GM19239 (cell line): ENCODE results near the gene FYN.
"Not testable (repeated sequence)": the region's sequence is repeated elsewhere in the genome, so short reads cannot be mapped to it uniquely, and the experiment has no call there.

Source experiments
- DNase-seq: peaks from one replicate; pipeline ENCODE4 v3.0.0; 2011; ENCODE audit warnings: low spot score; ENCODE audit not compliant: insufficient read length
- FAIRE-seq: peaks from 2 replicates; lab custom pipeline; 2011; peaks lifted over from hg19 to GRCh38; lab: Jason Lieb, UNC

Gene FYN

DNA sequence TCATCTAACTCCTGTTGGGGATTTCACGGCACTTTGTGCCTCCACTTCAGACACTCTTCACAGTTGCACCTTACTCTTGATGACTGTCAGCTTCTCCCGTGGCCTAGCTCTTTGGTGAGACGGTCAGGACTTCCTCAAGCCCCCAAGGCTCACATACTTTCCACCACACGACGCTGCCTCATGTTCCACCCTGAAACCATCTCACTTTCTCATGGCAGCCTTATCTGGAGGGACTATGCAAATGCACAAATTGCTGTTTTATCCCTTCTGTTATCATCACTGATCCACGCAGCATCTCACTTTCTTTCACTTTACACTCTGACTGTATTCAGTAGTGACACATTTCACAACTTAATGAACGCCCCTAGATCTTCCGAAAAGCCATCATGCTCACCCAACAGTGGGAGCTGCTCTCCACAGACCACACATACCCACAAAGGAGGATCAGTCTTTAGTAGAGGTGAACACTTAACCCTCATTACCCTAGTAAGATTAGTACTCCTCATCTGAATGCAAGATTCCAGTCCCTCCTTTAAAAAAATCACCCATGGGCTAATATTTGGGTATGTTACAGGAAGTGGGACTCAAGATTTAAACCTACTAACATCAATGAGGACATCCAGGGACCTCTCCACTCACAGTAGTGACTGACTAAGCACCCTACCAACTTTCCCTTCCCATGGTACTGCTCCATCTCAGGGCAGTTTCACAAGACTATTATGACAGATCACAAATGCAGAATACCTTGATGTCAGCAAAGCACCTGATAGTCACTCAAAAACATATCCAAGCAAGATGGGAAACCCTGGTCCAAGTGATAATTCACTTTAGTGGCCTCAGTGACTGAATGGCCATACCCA lies 35.4 kb downstream of the FYN start:
- FAIRE-seq (peak; percentile 37), DNase-seq (no peak)

DNA sequence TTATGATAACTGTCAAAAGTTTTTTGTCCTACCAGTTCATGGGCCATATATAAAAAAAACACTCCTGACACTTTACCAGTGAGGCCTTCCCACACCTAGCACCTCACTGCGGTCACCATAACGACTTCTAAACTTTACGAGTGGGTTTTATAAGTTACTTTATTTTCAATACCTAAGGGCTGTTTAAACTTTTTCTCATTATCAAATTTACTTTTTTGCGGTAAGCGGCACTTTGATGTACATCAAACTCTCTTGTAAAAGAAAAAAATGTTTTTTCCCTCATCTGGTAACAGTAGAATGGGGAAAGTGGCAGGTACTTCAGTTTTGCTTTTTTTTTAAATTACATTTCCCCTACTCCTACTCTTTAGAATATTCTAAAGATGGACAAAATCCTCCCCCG lies 36.2 kb downstream of the FYN start:
- no peak for FAIRE-seq
- DNase-seq, result no peak

DNA sequence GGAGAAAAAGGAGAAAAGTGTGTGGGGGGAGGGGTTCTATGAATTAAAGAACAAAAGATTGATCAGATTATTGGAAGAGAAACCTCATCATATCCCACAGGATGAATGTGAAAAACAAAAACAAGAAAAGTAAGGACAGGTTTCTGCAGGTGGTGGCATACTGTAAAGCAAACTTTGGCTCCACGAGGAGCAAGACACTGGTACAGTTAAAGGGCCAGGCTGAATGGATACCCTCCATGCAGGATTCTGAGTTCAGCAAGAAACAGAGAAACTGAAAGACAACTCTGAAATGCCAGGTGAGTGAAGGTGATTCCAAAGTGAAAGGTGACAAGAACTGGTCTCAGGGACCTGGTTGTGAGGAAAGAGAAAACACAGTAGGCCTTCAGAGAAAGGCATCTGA lies 37.4 kb downstream of the FYN start:
- DNase-seq, result no peak
- no peak for FAIRE-seq

DNA sequence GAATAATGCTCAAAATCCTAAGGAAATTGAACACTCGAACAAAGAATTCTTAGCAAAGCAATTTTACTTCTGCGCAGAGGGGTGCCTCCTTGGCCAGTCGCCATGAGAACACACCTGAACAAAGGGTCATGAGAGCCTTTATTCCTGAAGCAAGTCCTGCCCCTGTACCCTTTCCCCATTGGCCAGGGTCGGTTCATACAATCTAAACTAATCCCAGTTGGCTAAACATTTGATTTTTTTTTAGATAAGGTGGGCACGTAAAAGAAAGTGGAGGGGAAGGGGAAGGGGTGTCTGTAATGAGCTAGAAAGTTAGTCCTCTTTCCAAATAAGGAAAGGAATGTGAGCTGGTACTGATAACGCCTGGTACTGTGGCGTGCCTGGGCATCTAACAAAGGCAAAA lies 37.9 kb downstream of the FYN start:
- FAIRE-seq, DNase-seq: not testable (repeated sequence)

DNA sequence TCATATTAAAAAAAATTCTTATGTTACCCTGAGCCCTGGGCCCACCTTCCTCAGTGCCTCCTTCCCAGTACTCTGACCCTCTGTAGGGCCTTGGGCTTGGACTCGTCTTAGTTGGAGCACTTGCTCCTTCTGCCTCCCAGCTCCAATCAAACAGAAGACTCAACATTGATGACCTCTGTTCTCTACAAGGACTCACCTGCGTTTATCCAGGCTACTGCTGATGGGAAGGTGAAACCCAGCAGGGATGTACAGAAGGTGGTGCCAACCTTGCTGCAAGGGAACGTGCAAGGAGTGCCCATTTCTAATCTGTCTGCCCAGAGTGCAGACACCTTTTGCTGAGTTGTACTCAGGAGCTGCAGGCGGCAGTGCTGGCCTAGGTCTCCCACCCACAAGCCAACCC lies 38.9 kb downstream of the FYN start:
- no peak for DNase-seq
- no peak for FAIRE-seq

DNA sequence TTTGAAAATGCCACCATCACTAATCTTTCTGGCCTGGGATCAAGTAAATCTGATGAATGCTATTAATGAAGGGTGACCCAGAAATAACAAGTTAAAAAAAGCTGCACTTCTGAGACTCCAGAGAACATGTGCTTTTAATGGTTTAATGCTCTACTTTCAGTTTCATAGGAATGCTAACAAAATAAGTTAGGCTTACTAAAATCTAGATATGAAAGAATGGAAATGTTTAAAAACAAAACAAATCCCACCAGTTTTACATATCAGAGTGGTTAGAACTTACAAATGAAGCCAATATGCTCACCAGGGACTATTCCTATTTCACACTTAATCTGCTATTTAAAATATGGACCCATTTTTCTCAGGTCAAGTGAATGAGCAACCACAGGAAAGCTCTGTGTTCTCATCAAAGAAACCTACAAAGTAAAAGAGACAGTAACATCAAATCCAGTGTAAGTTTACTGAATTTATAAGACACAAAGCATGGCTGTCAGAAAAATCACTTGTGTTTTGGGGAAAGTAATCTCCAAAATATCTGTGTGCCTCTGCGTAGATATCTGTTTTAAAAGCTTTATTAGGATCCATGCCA lies 40.3 kb downstream of the FYN start:
- DNase-seq, result no peak
- FAIRE-seq, result no peak

DNA sequence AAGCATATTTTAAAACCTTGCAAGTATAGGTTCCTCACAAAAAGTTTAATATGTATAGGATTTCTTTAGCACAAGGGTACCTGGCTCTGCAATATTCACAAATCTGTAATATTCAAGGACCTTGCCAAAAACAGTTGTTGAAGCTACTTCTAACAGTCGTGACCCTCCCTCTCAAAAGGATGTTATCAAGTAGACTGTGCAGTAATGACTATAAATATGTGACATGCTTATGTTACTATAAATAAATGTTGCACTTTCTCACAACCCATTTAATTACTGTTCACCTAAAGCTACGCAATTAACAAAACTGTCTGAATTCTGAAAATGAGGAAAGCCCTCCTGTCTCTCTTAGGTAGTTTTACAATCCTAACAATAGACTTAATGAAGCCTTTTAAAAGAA lies 41.8 kb downstream of the FYN start:
- FAIRE-seq (no peak), DNase-seq (no peak)

DNA sequence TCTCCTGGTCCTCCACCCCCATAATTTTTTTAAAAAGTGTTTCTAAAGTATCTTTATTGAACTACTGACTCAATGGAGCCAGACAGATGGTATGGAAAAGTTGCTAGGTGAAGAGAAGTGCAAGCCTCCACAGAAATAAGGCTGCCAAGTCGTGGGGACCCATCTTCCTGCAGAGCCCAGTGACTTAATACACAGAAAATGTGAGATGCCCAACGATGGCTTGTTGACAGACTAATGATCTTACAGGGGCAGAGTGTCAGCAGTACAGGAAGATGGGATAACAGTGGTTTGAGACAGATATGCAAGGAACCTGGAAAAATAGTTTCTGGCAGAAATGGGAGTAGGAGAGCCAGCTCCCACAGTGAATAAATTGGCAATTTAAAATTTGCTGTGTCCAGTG lies 43.3 kb downstream of the FYN start:
- DNase-seq (no peak), FAIRE-seq (no peak)

DNA sequence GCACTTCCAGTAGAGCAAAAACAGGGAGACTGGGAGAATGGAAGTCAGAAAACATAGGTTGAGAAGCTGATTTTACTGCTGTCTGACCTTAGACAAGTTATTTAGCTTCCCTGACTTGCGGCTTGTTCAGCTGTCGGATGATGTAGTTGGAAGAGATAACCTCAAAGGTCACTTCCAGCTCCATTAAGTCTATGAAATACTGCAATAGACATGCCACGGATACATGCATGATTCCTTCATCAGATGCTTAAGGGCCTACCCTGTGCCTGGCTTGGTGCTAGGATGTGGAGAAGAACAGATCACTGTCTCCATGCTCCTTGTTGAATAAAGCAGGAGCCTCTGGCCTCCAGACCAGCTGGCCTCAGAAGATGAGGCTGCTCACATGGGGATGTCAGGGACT lies 43.7 kb downstream of the FYN start:
- DNase-seq, result no peak
- FAIRE-seq, result no peak

GRCh38 chr6:111828809-111829208 lies 44.4 kb downstream of the FYN start:
- no peak for DNase-seq
- FAIRE-seq, result no peak

GRCh38 chr6:111825439-111826086 lies 47.7 kb downstream of the FYN start:
- DNase-seq (no peak), FAIRE-seq (no peak)

DNA sequence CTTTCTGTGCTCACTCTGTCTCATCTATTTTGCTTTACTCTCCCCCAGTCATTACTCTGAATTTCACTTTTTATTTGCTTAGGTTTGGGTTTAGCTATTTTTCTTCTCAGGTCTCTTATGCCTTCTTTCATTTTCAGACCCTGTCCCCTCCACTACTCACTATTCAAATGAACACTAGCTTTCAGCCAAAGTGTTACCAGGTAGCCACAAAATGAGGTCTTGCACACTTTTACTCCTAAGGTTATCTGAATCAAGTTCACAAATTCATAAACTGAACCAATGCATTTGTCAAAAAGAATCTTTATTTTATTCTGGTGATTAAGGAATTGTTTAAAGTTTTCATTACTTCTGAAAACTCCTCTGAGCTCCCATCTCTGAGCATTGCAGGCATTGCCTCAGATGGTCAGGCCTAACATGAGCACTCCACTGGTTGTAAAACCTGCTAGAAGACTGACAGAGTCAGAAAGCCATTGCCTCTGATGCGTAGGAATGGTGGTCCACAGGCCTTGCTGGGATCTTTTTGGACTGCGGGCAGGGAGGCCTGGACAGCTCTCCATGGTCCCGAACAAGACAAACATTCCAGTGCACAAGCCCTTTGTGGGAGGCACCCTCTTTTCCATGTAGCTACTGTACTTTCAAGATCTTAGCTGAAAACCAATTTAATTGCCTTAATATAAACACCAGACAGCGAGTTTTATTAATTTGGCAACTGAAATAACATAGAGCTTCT lies 48.5 kb downstream of the FYN start:
- DNase-seq, result no peak
- FAIRE-seq, result no peak

DNA sequence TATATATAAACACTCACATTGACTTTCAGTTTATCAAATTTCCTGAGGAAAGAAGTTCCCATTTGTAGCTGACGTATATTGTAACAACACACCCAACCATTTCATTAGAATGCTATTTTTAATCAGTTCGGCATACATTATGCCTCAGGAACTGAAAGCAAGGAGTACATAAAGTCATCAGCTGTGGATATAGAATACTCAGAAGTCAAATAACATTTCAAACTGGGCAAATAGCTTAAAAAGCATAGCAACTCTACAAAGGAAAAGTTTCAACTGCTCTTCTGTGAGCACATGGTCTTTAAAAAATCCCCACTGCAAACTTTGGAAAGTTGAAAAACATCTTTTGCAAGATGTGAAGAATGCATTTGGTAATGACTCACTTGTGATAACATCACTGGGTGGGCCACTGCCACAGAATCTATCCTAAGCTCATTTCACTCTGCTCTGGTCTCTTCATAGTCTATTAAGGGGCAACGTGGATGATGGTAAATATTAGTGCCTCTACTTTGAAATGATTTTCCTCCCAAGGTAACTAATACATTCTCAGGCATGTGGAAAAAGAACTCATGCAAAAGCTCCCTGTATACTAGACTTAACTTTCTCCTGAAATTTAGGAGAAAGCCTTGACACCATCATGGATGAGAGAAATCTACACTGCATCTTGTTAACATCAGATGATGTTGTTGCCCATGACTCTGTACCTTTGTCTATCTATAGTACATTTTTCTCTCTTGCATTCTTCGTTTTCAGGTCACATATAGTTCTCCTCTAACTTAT lies 49.2 kb downstream of the FYN start:
- FAIRE-seq (no peak), DNase-seq (no peak)

DNA sequence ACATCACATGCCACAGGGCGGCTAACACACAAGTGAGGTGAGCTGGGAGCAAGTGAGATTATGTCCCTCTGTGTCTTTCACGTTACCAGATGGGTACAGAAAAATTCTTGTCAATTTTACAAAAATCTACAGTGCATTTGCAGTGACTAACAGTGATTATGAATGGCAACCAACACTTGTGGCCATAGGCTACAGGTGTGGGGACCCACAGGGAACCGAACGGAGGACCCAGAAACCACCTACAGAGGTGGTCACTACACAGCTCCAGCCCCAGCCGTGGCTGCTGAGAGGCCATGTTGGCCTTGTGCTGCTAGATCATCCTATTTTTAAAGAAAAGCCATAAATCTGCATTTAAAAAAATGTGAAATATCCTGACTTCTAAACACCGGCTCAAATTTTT lies 50.2 kb downstream of the FYN start:
- FAIRE-seq (no peak), DNase-seq (no peak)

- no peak for DNase-seq
- FAIRE-seq, result no peak
Observed at GRCh38 chr6:111819458-111819857, 53.8 kb downstream of the FYN start.

GRCh38 chr6:111818539-111819226 lies 54.6 kb downstream of the FYN start:
- FAIRE-seq, result no peak
- DNase-seq, result no peak

DNA sequence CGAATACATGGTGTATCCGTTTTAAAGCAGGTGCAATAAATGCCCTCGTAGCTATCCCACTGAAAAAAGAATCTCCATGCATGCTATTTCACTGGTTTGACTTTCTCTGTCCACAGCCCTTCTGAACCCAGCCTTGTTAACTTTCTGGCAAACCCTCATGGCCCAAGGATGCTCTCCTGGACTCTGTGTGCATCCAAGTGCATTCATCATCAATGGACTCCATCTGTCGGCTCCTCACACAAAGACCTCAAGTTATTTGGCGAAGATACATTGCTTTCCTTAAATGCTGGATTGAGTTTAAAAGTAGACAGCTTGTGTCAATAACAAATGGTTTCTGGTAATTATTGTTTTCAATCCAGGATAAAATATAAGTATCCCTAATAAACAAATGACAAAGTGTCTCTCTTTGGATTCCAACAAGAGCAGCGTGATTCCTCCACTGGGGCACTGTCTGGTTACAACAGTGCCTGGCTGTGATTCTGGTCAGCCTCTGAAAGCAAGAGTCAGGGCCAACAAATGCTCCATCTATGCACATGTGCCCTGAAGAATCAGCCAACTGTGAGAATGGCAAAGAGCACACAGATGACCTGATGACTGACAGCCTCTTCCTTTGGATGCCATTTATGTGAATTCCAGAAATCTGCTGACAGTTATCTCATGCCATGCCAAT lies 55.7 kb downstream of the FYN start:
- FAIRE-seq (no peak), DNase-seq (no peak)

DNA sequence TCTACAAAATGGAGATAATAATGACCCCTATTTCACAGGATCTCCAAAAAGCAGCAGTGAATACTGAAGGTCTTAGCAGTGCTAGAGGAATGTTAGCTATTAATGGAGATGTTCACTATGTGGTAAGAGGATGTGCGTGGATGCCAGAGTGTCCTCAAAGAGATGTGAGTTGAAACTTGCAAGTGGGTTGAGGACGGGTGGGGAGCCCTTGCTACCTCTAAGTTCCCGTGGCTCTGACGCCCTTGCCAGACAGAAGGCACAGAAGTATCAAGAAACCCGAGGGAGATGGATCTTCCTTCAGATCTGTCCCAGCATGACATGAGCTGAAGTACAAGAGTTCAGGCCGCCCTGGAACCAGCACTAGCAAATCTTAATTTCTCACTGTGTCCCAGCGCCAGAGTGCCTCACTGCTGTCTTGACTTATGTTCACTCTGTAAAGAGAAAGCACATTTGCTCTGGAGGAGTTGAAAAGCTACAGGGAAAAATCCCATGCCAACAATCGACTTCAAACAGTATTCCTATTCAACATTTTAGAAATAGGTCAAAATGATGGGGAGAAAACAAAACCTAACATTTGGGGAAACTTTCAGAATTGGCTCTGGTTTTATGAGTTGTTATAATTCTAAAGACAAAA lies 59.5 kb downstream of the FYN start:
- FAIRE-seq, result no peak
- DNase-seq, result no peak

DNA sequence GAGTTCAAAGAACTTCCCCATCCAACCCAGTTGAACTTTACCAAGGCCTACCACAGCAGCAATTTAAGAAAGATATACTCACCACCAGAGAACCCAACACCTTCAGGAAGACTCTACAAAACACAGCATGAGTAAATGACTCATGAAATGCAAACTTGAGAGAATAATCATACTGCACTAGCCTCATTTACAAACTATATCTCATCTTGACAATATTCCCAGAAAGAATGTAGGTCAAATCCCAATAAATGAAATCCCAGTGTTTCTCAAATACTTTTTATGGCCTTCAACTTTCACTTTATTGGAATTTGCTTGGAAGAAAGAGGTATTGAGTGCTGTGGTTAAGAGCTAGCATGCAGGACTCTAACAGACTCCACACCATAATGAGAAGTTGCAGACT lies 60.0 kb downstream of the FYN start:
- FAIRE-seq (no peak), DNase-seq (no peak)
